AG10803 (cell line): ENCODE data around the gene FBXW5.

ENCODE experiments used
- DNase-seq: peaks from one replicate; pipeline ENCODE4 v3.0.0; 2010; ENCODE audit warnings: low read depth
- H3K4me3 ChIP-seq: 2 replicates; pipeline ENCODE4 v1.5.1; 2011; ENCODE audit warnings: mild to moderate bottlenecking, low read length, control low read depth
- TF ChIP-seq, protein P1 (sequence below): conservative IDR thresholded peaks from 2 replicates; pipeline ENCODE4 v1.5.1; 2011; ENCODE audit warnings: mild to moderate bottlenecking, low read length, control low read depth, inconsistent platforms

Gene FBXW5

DNA sequence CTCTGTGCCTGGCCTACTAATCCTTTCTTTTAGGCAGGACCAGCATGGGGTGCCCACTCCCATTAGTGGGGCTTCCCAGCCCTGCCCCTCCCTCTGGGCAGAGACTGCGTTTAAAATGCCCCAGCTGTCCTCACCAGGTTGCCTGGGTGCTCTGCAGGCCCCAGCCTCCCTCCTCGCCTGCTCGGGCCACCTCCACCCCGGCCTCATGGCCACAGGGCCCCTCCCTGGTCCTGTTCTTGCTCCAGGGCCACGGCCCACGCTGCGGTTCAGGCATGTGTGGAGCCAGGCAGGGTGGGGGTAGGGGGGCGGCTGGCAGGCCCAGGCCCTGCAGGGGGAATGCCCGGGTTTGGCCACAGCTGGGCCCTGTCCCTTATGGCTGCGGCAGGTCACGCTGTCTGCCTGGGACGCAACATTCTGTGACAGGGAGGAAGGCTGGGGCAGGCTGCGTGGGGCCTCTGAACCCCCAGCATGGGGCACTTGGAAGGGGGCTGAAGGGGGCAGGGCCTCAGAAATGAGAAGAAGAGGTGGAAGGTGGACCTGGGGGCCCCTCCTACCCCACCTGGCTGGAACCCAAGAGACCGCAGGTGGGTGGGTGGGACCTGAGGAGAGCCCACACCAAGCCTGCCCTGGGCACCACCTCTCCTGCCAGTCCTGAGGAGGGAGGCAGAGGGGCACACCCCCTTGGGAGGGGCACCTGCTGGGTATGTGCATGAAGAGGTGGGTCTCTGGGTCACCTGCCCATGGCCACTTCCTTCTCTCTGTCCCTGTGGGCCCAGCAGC lies 7.2 kb upstream of the FBXW5 start, which contains the start of gene LCN12:
TSS of gene LCN12 (plus strand) at position 733 of the 780 bp plus-strand sequence. CDS start 55 bp downstream, outside the sequence.
- no peak for DNase-seq
- TF ChIP-seq, protein P1, sequence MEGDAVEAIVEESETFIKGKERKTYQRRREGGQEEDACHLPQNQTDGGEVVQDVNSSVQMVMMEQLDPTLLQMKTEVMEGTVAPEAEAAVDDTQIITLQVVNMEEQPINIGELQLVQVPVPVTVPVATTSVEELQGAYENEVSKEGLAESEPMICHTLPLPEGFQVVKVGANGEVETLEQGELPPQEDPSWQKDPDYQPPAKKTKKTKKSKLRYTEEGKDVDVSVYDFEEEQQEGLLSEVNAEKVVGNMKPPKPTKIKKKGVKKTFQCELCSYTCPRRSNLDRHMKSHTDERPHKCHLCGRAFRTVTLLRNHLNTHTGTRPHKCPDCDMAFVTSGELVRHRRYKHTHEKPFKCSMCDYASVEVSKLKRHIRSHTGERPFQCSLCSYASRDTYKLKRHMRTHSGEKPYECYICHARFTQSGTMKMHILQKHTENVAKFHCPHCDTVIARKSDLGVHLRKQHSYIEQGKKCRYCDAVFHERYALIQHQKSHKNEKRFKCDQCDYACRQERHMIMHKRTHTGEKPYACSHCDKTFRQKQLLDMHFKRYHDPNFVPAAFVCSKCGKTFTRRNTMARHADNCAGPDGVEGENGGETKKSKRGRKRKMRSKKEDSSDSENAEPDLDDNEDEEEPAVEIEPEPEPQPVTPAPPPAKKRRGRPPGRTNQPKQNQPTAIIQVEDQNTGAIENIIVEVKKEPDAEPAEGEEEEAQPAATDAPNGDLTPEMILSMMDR, result no peak
- H3K4me3 ChIP-seq, result no peak within 1 kb of the TSS

DNA sequence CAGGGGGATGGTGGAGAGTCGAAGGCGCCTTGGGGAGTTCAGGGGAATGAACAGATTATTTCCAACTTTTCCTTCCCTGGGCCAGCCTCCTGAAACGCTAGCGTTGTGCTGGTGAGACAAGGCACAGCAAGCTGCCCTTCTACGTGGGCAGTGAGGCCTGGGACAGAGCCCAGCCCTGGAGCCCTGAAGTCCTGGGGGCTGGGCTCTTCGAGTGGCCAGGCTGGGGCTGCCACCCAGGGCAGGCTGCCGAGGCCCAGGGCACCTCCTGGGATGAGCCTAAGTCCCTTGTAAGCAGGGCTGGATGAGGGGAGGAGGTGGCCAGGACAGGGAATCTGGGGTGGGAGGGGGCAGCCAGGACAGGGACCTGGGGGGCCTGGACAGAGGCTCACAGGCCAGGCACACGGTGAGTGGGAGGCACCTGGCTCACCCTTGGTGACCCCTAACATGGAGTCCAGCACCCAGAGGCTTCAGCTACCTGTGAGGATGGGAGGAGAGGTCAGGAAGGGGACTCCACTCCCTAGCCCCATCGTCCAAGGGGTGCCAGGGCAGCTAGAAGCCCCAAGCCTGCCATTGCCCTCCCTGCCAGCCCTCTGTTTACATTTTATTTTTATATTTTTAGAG lies 6.2 kb upstream of the FBXW5 start:
- TF ChIP-seq, protein P1, result no peak
- no peak for DNase-seq

DNA sequence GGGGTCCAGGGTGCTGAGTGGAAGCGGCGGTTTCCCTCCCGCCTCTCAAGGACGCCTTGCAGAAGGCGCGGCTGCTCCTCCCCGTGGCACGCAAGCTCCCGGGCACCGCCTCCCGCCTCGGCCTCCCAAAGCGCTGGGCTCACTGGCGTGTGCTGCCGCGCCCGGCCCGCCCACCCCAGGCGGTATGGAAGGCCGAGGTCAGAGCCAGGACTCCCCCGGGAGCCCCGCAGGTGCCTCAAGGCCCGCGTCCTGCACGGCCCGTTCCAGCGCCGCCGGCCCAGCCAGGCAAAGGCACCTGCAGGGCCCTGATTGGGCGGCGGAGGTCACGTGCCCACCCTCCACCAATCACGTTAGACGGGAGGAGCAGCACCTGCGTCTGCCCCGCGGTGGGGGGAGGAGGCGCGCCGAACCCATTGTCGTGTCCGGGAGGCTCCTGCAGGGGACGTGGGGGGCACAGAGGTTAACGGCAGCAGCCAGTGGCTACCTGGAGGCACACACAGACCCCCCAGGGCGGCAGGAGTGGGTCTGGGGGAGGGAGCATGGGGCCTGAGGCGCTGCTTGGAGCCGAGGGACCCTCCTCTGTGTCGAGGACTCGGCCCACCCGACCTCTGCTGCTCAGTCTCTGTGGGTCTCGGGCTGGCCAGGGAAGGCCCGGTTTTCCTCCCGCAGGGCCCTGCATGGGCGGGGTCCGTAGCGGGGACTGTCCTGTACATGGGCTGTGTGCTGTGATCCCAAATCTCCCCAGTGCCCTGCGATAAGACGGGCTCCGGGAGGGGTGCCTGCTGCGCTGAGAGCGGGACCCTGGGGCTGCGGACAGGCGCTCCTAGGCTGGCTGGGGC lies 5.5 kb upstream of the FBXW5 start:
- DNase-seq, result peak; percentile 63
- TF ChIP-seq, protein P1, result no peak
- H3K4me3 ChIP-seq, result peak overlapping the region; percentile 58

More for the DNA sequence above, 6.2 kb upstream of the FBXW5 start:
- no peak overlapping the region for H3K4me3 ChIP-seq

DNA sequence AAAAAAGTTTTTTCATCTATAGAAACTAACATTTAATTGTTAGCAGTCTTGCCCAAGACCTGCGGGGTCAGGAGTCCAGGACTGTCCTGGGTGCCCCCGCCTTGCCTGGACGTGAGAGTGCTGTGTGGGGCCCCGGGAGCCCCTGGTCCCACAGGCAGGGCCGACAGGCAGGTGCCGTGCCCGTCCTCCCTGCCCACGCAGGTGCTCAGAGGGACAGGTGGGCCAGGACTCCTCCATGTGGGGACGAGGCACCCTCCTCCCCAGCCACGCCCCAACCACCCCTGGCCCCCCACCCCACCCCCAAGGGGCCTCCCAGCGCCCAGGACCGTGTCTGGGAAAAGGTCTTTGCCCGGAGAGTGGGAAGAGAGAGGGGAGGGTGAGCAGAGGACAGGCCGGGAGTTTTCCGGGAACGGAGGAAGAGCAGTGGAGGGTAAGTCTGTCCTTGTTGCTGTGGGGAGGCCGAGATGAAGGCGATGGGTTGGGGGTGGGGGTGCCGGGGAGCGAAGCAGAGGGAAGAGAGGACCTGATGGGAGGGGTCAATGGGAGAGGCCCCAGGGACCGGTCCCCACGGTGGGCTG lies 4.8 kb upstream of the FBXW5 start:
- no peak for DNase-seq
- peak overlapping the region; percentile 58 for H3K4me3 ChIP-seq
- TF ChIP-seq, protein P1, result no peak

DNA sequence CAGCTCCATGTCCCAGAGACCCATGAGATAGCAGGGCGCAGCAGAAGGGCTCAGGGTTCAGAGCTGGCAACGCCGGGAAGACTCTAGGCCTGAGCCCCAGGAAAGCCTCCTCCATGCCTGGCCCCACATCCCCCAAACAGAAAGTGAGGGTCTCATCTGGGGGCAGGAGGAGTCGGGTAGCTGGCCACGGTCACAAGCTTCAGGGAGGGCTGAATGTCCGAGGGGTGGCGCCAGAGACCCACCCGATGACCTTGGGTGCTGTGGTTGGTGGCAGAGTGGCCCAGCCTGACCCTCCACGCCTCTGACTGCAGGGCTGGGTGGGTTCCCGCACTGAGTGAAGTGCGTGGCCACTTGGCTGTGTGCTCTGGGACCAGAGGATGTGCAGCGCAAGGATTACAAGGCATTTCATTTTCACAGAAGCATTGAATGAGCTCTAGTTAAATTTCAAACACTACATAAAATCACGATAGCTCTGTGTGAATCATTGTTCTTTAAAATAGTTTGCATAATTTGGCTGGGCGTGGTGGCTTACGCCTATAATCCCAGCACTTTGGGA lies 3.5 kb upstream of the FBXW5 start:
- DNase-seq, result peak; percentile 49
- no peak overlapping the region for H3K4me3 ChIP-seq
- TF ChIP-seq, protein P1, result peak; percentile 51

DNA sequence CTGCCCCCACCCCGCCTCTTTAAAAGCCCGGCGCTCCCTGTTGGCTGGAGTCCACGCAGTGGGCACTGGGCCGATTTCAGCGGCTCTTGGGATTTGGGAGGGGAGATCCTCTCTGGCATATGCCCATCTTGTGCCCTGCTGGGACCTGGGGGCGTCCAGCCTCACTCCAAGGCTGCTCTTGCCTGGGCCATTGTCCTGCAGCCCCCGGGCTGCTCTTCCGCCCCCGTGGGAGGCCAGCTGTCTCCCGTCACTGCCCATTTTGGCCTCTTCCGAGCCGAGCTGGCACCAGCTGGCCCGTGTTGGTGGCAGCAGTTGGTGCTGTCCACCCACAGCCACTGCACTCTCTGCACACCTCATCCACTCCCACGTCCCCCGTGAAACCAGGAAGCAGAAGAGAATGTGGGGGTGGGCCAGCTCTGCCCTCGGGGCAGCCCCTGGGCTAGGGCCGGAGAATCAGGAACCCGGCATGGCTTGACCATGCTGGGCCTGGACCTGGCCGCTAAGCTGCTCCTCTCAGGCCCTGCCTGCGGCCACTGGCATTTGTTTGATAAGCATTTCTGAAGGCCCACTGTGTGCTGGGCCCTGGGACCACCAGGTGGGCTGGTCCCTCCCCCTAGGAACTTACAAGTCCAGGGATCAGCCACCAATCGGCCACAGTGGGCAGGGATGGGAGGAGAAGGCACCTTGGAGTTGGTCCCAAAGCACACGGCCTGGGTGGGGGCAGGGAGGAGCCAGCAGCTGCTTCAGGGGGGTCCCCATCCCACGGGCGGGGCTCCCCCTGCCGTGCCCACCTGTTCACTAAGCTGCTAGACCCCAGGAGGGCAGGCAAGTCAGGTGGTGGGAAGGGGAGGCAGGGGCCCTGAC lies 2.7 kb upstream of the FBXW5 start:
- TF ChIP-seq, protein P1, result no peak
- no peak overlapping the region for H3K4me3 ChIP-seq
- no peak for DNase-seq
